ENCODE results near the gene CATSPER1. TPM values are rescaled to one million over a fixed set of nuclear protein-coding genes. Genes with fewer than 3 reads are reported as not detected.
"Not testable (repeated sequence)": the region's sequence is repeated elsewhere in the genome, so short reads cannot be mapped to it uniquely, and the experiment has no call there.

The CATSPER1 gene
- total and polyA plus RNA-seq, 2 of the 8 experiments (the other 6 are each of a cell fraction or from before 2014, with no cell fraction given) = not detected

DNA sequence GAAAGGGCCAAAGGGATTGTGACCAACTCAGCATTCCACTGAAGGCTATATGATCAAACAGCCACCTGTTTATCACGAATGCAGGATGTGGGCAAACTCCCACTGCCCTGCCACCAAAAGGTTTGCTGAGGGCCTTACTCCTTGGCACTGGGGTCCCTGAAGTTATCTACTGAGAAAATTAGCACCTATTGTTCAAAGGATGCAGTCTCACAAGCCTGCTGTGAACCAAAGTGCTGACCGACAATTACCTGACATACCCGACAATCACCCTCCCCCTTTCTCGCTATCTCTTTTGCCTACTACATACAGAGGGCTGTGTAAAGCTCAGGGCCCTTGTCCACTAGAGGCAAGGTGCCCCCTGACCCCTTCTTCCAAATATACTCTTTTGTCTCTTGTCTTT, 16.2 kb downstream of the CATSPER1 start:
- H3K56ac ChIP-seq (replicated peaks; ENCODE audit: insufficient read length, low read depth, low read length); H2BK5ac ChIP-seq (ENCODE audit: low read depth, low read length); H4K20me1 ChIP-seq (replicated peaks in 1 of 2; ENCODE audit: control insufficient read depth in 1 of 2, insufficient read depth in 2 of 2, low read length in 2 of 2); H2BK15ac ChIP-seq (ENCODE audit: low read length); H2AK5ac ChIP-seq (ENCODE audit: low read depth, low read length); H2AFZ ChIP-seq (ENCODE audit: low read length); H3K36me3 ChIP-seq (ENCODE audit: control insufficient read depth in 2 of 4, insufficient read depth in 4 of 4, low read length in 3 of 4); H2BK120ac ChIP-seq (replicated peaks; ENCODE audit: low read depth, low read length); H3K23ac ChIP-seq (ENCODE audit: insufficient read length); H3K9me3 ChIP-seq (ENCODE audit: insufficient read depth in 2 of 2, low read depth in 1 of 2, low read length in 1 of 2); H3K4me2 ChIP-seq (ENCODE audit: insufficient read depth in 1 of 2, low read depth in 2 of 2, low read length in 2 of 2); H3K4ac ChIP-seq (replicated peaks; ENCODE audit: insufficient read length, low read depth, low read length); H3K79me1 ChIP-seq (ENCODE audit: low read depth, low read length); H3K79me2 ChIP-seq (ENCODE audit: control insufficient read depth in 1 of 2, insufficient read depth in 2 of 2, low read length in 2 of 2); H3K27ac ChIP-seq (ENCODE audit: low read depth, low read length); H2BK12ac ChIP-seq (ENCODE audit: low read depth, low read length); H3K18ac ChIP-seq (ENCODE audit: extremely low read depth, low read length); H4K5ac ChIP-seq (ENCODE audit: insufficient read length, low read depth, low read length); FAIRE-seq; H3K9ac ChIP-seq (replicated peaks in 1 of 4; ENCODE audit: extremely low read depth in 1 of 4, low read depth in 3 of 4, low read length in 3 of 4); H2BK20ac ChIP-seq (ENCODE audit: low read length); H3K23me2 ChIP-seq (ENCODE audit: low read depth, low read length); H3K14ac ChIP-seq (ENCODE audit: insufficient read length); H4K91ac ChIP-seq (replicated peaks; ENCODE audit: insufficient read length, low read length); DNase-seq (ENCODE audit: low read depth in 1 of 2, low spot score in 2 of 2); H3K4me3 ChIP-seq (ENCODE audit: extremely low read depth in 1 of 4, insufficient read depth in 2 of 4, low read depth in 3 of 4, low read length in 4 of 4); H4K8ac ChIP-seq (ENCODE audit: extremely low read depth, insufficient read depth, low read length): not testable (repeated sequence)
- Histone ChIP-seq H3K4me1 (replicated peaks in 1 of 4; ENCODE audit: control insufficient read depth in 3 of 4, insufficient read depth in 4 of 4, low read length in 3 of 4) (peaks cover 0 to 20% (median 9%) of the 10 kb centered on the region in 4 experiments; a peak in 5 of 7 replicates), H3K27me3 (replicated peaks in 1 of 4; ENCODE audit: control insufficient read depth in 3 of 4, extremely low read depth in 1 of 4, insufficient read depth in 3 of 4, low read length in 3 of 4) (peaks cover 6 to 26% (median 24%) of the 10 kb centered on the region in 4 experiments)
- ChIA-PET CTCF (ENCODE audit: partially characterized antibody) (interaction anchor here (0.6 to 6.4 kb wide), 7 partner anchors 12 to 178 kb away, joined by 3 to 35 read pairs (median 3); no protein-coding TSS in a partner anchor), POLR2A (ENCODE audit: partially characterized antibody) (interaction anchor here (1.1 kb wide), 1 partner anchor 59 kb away, joined by 3 read pairs; no protein-coding TSS in a partner anchor)
- WGBS, 2 experiments (ENCODE audit: extremely low coverage in 1 of 2, insufficient coverage in 1 of 2, insufficient read length in 1 of 2, insufficient replicate concordance in 2 of 2, low coverage in 1 of 2, low lambda C conversion rate in 2 of 2, missing lambda C conversion rate in 1 of 2) = 83% methylated on average over 4 of the region's 4 CpGs; no CpG with 5 or more reads in 1 of the 2 experiments
